HEK293 (cell line): Measurements from ENCODE around the gene KIRREL3.

Experiments
- CTCF ChIA-PET: fragments of 350-600 bp; formaldehyde crosslinking; extraction: SDS; loops from one replicate; lab custom pipeline; 2021; ENCODE audit warnings: antibody characterized with exemption; lab: Yijun Ruan, JAX
- POLR2A ChIA-PET: fragments of 300-600 bp; formaldehyde crosslinking; extraction: SDS; loops from one replicate; lab custom pipeline; 2020; ENCODE audit warnings: antibody characterized with exemption, inconsistent platforms; lab: Yijun Ruan, JAX
- H3K27ac ChIP-seq: fragments of 200-500 bp; sonication (Bioruptor generic); 2 replicates; pipeline ENCODE4 v1.5.1; 2014; ENCODE audit warnings: low read depth, low read length, control low read depth, inconsistent platforms; ENCODE audit errors: extremely low read depth
- H3K36me3 ChIP-seq, 2 experiments: fragments of 200-500 bp in 1 of 2; sonication (Bioruptor generic) in 1 of 2; 1 replicate in 1 of 2; 2 replicates in 1 of 2; pipeline ENCODE4 v1.5.1; 2014 to 2017; ENCODE audit warnings: inconsistent platforms in 2 of 2, low read length in 2 of 2; ENCODE audit not compliant: control insufficient read depth in 2 of 2, insufficient read depth in 1 of 2
- H3K4me1 ChIP-seq: fragments of 200-500 bp; sonication (Bioruptor generic); 2 replicates; pipeline ENCODE4 v1.5.1; 2014; ENCODE audit warnings: mild to moderate bottlenecking, low read length, inconsistent platforms; ENCODE audit not compliant: control insufficient read depth, insufficient read depth
- H3K4me3 ChIP-seq: 2 replicates; pipeline ENCODE4 v1.5.1; 2011; ENCODE audit warnings: low read depth, mild to moderate bottlenecking, control low read depth, low read length, moderate library complexity
- H3K9me3 ChIP-seq: fragments of 200-500 bp; sonication (Bioruptor generic); 2 replicates; pipeline ENCODE4 v1.5.1; 2014; ENCODE audit warnings: low read depth, low read length, inconsistent platforms; ENCODE audit not compliant: control insufficient read depth, insufficient read depth
- AEBP2 ChIP-seq: fragments of 450-650 bp; formaldehyde crosslinking; IDR thresholded peaks from 2 replicates; pipeline ENCODE4 v1.5.1; 2016; ENCODE audit warnings: missing biosample characterization, missing genetic modification characterization, borderline replicate concordance
- HOXA7 ChIP-seq: sonication (generic); formaldehyde crosslinking; IDR thresholded peaks from 2 replicates; pipeline ENCODE4 v1.8.1; 2022; ENCODE audit warnings: missing genetic modification reagents, borderline replicate concordance
- KLF8 ChIP-seq: fragments of 450-650 bp; formaldehyde crosslinking; IDR thresholded peaks from 2 replicates; pipeline ENCODE4 v1.5.1; 2016; ENCODE audit warnings: missing biosample characterization, missing genetic modification characterization
- PATZ1 ChIP-seq: fragments of 450-650 bp; formaldehyde crosslinking; IDR thresholded peaks from 2 replicates; pipeline ENCODE4 v1.5.1; 2016; ENCODE audit warnings: missing biosample characterization, missing genetic modification characterization
- SP3 ChIP-seq: fragments of 450-650 bp; formaldehyde crosslinking; IDR thresholded peaks from 2 replicates; pipeline ENCODE4 v1.5.1; 2016; ENCODE audit warnings: missing biosample characterization, missing genetic modification characterization
- SP7 ChIP-seq: fragments of 450-650 bp; formaldehyde crosslinking; IDR thresholded peaks from 2 replicates; pipeline ENCODE4 v1.5.1; 2016; ENCODE audit warnings: missing biosample characterization, missing genetic modification characterization
- TRIM28 ChIP-seq: IDR thresholded peaks from 2 replicates; pipeline ENCODE4 v1.6.1; 2011; ENCODE audit warnings: low read length, control low read depth, borderline replicate concordance
- YY2 ChIP-seq: fragments of 450-650 bp; formaldehyde crosslinking; IDR thresholded peaks from 2 replicates; pipeline ENCODE4 v1.5.1; 2016; ENCODE audit warnings: missing biosample characterization, missing genetic modification characterization
- ZBTB44 ChIP-seq: fragments of 450-650 bp; IDR thresholded peaks from 2 replicates; pipeline ENCODE4 v1.5.1; 2018; ENCODE audit warnings: missing biosample characterization, mild to moderate bottlenecking, missing genetic modification characterization
- ZNF23 ChIP-seq: fragments of 450-650 bp; formaldehyde crosslinking; IDR thresholded peaks from 2 replicates; pipeline ENCODE4 v1.5.1; 2016; ENCODE audit warnings: missing biosample characterization, missing genetic modification characterization, borderline replicate concordance
- ZNF24 ChIP-seq: fragments of 450-650 bp; formaldehyde crosslinking; IDR thresholded peaks from 2 replicates; pipeline ENCODE4 v1.5.1; 2016; ENCODE audit warnings: missing biosample characterization, missing genetic modification characterization
- ZNF335 ChIP-seq: fragments of 450-650 bp; formaldehyde crosslinking; conservative IDR thresholded peaks from 2 replicates; pipeline ENCODE4 v1.5.1; 2016; ENCODE audit warnings: missing biosample characterization, missing genetic modification characterization
- ZNF391 ChIP-seq: fragments of 450-650 bp; formaldehyde crosslinking; IDR thresholded peaks from 2 replicates; pipeline ENCODE4 v1.5.1; 2016; ENCODE audit warnings: low read depth, missing biosample characterization, missing genetic modification characterization, borderline replicate concordance
- ZNF423 ChIP-seq: fragments of 450-650 bp; formaldehyde crosslinking; IDR thresholded peaks from 2 replicates; pipeline ENCODE4 v1.5.1; 2016; ENCODE audit warnings: missing biosample characterization, missing genetic modification characterization
- ZNF521 ChIP-seq: fragments of 450-650 bp; formaldehyde crosslinking; IDR thresholded peaks from 2 replicates; pipeline ENCODE4 v1.5.1; 2017; ENCODE audit warnings: missing biosample characterization, mild to moderate bottlenecking, missing genetic modification characterization
- ZNF660 ChIP-seq: fragments of 450-650 bp; IDR thresholded peaks from 2 replicates; pipeline ENCODE4 v1.5.1; 2018; ENCODE audit warnings: missing biosample characterization, mild to moderate bottlenecking, missing genetic modification characterization
- ZNF701 ChIP-seq: fragments of 450-650 bp; formaldehyde crosslinking; IDR thresholded peaks from 2 replicates; pipeline ENCODE4 v1.5.1; 2016; ENCODE audit warnings: missing biosample characterization, missing genetic modification characterization
- ZNF785 ChIP-seq: fragments of 450-650 bp; formaldehyde crosslinking; IDR thresholded peaks from 2 replicates; pipeline ENCODE4 v1.5.1; 2016; ENCODE audit warnings: missing biosample characterization, missing genetic modification characterization
- ZSCAN16 ChIP-seq: fragments of 450-650 bp; formaldehyde crosslinking; IDR thresholded peaks from 2 replicates; pipeline ENCODE4 v1.5.1; 2016; ENCODE audit warnings: missing biosample characterization, missing genetic modification characterization
- ZSCAN18 ChIP-seq: fragments of 450-650 bp; formaldehyde crosslinking; IDR thresholded peaks from 2 replicates; pipeline ENCODE4 v1.5.1; 2016; ENCODE audit warnings: missing biosample characterization, missing genetic modification characterization

KIRREL3 gene

GRCh38 chr11:126514061-126514693, 486.4 kb downstream of the KIRREL3 start (continued):
- TF ChIP-seq ZNF660 (tag by site-specific recombination) (no peak), TRIM28 (no peak)

GRCh38 chr11:126512741-126513715, 487.5 kb downstream of the KIRREL3 start:
- POLR2A ChIA-PET = no interaction called here
- CTCF ChIA-PET = no interaction called here

GRCh38 chr11:126512251-126512650, 488.3 kb downstream of the KIRREL3 start:
- no peak overlapping the region for H3K4me3 ChIP-seq
- CTCF ChIA-PET = no interaction called here
- no peaks in the 10 kb centered on the region for H3K4me1 ChIP-seq
- POLR2A ChIA-PET = no interaction called here
- H3K36me3 ChIP-seq = no peaks in the 10 kb centered on the region
- no peak overlapping the region for H3K27ac ChIP-seq
- no peaks in the 10 kb centered on the region for H3K9me3 ChIP-seq
- TF ChIP-seq SP7 (tag by site-specific recombination) (no peak), ZNF24 (tag by site-specific recombination) (no peak), ZNF701 (no peak), ZSCAN16 (tag by site-specific recombination) (no peak), ZBTB44 (tag by site-specific recombination) (no peak), YY2 (no peak), ZNF335 (tag by site-specific recombination) (no peak), KLF8 (tag by site-specific recombination) (no peak), ZNF521 (tag by site-specific recombination) (no peak)

More at GRCh38 chr11:126512741-126513715, 487.5 kb downstream of the KIRREL3 start:
- H3K9me3 ChIP-seq = no peaks in the 10 kb centered on the region
- TF ChIP-seq ZSCAN18 (tag by site-specific recombination) = no peak
- no peak for TF ChIP-seq ZNF785 (tag by site-specific recombination)
- TF ChIP-seq PATZ1 (tag by site-specific recombination) = no peak
- TF ChIP-seq ZNF23 = no peak
- no peak for TF ChIP-seq ZNF391
- TF ChIP-seq HOXA7 = no peak
- no peak for TF ChIP-seq AEBP2 (tag by site-specific recombination)
- TF ChIP-seq ZNF423 (tag by site-specific recombination) = no peak
- no peak for TF ChIP-seq SP3 (tag by site-specific recombination)
- H3K4me1 ChIP-seq = no peaks in the 10 kb centered on the region
- no peak overlapping the region for H3K4me3 ChIP-seq
- H3K36me3 ChIP-seq = no peaks in the 10 kb centered on the region
- no peak overlapping the region for H3K27ac ChIP-seq
